DND-41 (cell line): ENCODE data around the gene ZNF529.

Experiments used
- ATAC-seq: fragments of 200-7000 bp; cut with Tn5 transposase; 3 replicates; pipeline ENCODE4 v1.9.1; 2021; ENCODE audit warnings: low read depth; ENCODE audit not compliant: insufficient read depth
- DNase-seq: peaks from one replicate; pipeline ENCODE4 v3.0.0-alpha.2; 2020
- H2AFZ ChIP-seq: 2 replicates; pipeline ENCODE4 v1.6.0; 2012; ENCODE audit warnings: low read depth, low read length
- H3K27ac ChIP-seq: 2 replicates; pipeline ENCODE4 v1.5.1; 2012; ENCODE audit warnings: low read length, inconsistent platforms
- H3K27me3 ChIP-seq: fragments of 200-600 bp; sonication (generic); 2 replicates; pipeline ENCODE4 v1.6.0; 2012; ENCODE audit warnings: low read length, mild to moderate bottlenecking, inconsistent platforms; ENCODE audit not compliant: insufficient read depth, poor library complexity
- H3K36me3 ChIP-seq: 2 replicates; pipeline ENCODE4 v1.5.1; 2012; ENCODE audit warnings: low read length, inconsistent platforms; ENCODE audit not compliant: insufficient read depth
- H3K4me1 ChIP-seq: 2 replicates; pipeline ENCODE4 v1.5.1; 2012; ENCODE audit warnings: mild to moderate bottlenecking, low read length; ENCODE audit not compliant: insufficient read depth
- H3K4me2 ChIP-seq: 2 replicates; pipeline ENCODE4 v1.6.0; 2012; ENCODE audit warnings: mild to moderate bottlenecking, moderate library complexity, low read length, inconsistent platforms; ENCODE audit not compliant: insufficient read depth
- H3K4me3 ChIP-seq, 2 experiments: fragments of 200-600 bp in 1 of 2; shearing (Covaris generic) in 1 of 2; 2 replicates each; pipeline ENCODE4 v1.5.1; 2012 to 2016; ENCODE audit warnings: inconsistent platforms in 2 of 2, low read length in 2 of 2, mild to moderate bottlenecking in 2 of 2, low read depth in 1 of 2, moderate library complexity in 1 of 2
- H3K79me2 ChIP-seq: 2 replicates; pipeline ENCODE4 v1.6.0; 2012; ENCODE audit warnings: low read length, inconsistent platforms; ENCODE audit not compliant: insufficient read depth
- H3K9ac ChIP-seq: 2 replicates; pipeline ENCODE4 v1.6.0; 2012; ENCODE audit warnings: low read depth, mild to moderate bottlenecking, inconsistent platforms, low read length, moderate library complexity
- H3K9me3 ChIP-seq: 2 replicates; pipeline ENCODE4 v1.5.1; 2012; ENCODE audit warnings: low read length, moderate library complexity, mild to moderate bottlenecking, inconsistent platforms; ENCODE audit not compliant: insufficient read depth, severe bottlenecking
- H4K20me1 ChIP-seq: 2 replicates; pipeline ENCODE4 v1.6.0; 2012; ENCODE audit warnings: low read length; ENCODE audit not compliant: insufficient read depth
- EZH2 ChIP-seq: IDR thresholded peaks from 3 replicates; pipeline ENCODE4 v1.6.1; 2012; ENCODE audit warnings: borderline replicate concordance, low read depth, mild to moderate bottlenecking, moderate library complexity, low read length, inconsistent platforms; ENCODE audit not compliant: severe bottlenecking
- TF ChIP-seq, protein P1 (sequence below): IDR thresholded peaks from 2 replicates; pipeline ENCODE4 v1.5.1; 2012; ENCODE audit warnings: borderline replicate concordance, low read length, moderate library complexity, mild to moderate bottlenecking; ENCODE audit not compliant: poor library complexity, severe bottlenecking; ENCODE audit errors: extremely low read depth

ZNF529 gene

DNA sequence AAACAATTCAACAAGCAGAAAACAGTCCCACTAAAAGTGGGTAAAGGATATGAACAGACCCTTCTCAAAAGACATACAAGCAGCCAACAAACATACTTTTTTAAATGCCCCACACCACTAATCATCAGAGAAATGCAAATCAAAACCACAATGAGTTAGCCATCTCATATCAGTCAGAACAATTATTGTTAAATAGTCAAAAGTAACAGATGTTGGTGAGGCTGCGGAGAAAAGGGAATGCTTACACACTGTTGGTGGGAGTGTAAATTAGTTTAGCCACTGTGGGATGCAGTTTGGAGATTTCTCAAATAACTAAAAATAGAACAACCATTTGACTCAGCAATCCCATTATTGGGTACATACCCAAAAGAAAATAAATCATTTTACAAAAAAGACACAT is 8.7 kb downstream of the ZNF529 start:
- H3K9ac ChIP-seq = no peak overlapping the region
- DNase-seq (no peak), ATAC-seq (no peak)
- no peak overlapping the region for H3K4me2 ChIP-seq
- no peaks in the 10 kb centered on the region for H3K4me1 ChIP-seq
- no peak for TF ChIP-seq EZH2
- TF ChIP-seq, protein P1, sequence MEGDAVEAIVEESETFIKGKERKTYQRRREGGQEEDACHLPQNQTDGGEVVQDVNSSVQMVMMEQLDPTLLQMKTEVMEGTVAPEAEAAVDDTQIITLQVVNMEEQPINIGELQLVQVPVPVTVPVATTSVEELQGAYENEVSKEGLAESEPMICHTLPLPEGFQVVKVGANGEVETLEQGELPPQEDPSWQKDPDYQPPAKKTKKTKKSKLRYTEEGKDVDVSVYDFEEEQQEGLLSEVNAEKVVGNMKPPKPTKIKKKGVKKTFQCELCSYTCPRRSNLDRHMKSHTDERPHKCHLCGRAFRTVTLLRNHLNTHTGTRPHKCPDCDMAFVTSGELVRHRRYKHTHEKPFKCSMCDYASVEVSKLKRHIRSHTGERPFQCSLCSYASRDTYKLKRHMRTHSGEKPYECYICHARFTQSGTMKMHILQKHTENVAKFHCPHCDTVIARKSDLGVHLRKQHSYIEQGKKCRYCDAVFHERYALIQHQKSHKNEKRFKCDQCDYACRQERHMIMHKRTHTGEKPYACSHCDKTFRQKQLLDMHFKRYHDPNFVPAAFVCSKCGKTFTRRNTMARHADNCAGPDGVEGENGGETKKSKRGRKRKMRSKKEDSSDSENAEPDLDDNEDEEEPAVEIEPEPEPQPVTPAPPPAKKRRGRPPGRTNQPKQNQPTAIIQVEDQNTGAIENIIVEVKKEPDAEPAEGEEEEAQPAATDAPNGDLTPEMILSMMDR = no peak
- H3K9me3 ChIP-seq = peaks cover 46% of the 10 kb centered on the region
- H3K79me2 ChIP-seq = peaks cover 87% of the 10 kb centered on the region
- H3K27me3 ChIP-seq = no peaks in the 10 kb centered on the region
- peaks cover 83% of the 10 kb centered on the region for H3K36me3 ChIP-seq
- H3K4me3 ChIP-seq = no peak overlapping the region
- H3K27ac ChIP-seq = no peak overlapping the region
- H2AFZ ChIP-seq = no peak overlapping the region
- no peaks in the 10 kb centered on the region for H4K20me1 ChIP-seq

DNA sequence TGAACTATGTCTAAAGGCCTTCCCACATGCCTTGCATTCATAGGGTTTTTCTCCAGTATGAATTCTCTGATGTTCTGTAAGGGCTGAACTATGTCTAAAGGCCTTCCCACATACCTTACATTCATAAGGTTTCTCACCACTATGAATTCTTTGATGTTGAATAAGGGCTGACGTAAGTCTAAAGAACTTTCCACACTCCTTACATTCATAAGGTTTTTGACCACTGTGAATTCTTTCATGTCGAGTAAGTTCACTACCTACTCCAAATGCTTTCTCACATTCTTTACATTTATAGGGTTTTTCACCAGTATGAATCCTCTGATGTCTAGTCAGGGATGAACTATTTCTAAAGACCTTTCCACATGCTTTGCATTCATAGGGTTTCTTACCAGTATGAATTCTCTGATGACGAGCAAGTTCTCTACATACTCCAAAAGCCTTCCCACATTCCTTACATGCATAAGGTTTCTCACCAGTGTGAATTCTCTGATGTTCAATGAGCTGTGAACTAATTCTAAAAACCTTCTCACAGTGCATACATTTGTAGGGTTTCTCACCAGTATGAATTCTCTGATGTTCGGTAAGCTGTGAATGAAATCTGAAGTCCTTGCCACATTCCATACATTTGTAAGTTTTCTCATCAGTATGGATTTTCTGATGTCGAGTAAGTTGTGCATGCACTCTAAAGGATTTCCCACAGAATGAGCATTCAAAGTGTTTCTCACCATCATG is 25.9 kb downstream of the ZNF529 start:
- H3K9ac ChIP-seq = no peak overlapping the region
- H3K4me2 ChIP-seq = no peak overlapping the region
- H3K4me1 ChIP-seq = no peaks in the 10 kb centered on the region
- no peak overlapping the region for H3K27ac ChIP-seq
- DNase-seq (no peak), ATAC-seq (no peak)
- H4K20me1 ChIP-seq = no peaks in the 10 kb centered on the region
- peaks cover 95% of the 10 kb centered on the region for H3K36me3 ChIP-seq
- no peak for TF ChIP-seq EZH2
- TF ChIP-seq, protein P1 = no peak
- no peak overlapping the region for H3K4me3 ChIP-seq
- H3K79me2 ChIP-seq = no peaks in the 10 kb centered on the region
- peaks cover 95% of the 10 kb centered on the region for H3K9me3 ChIP-seq
- no peak overlapping the region for H2AFZ ChIP-seq
- no peaks in the 10 kb centered on the region for H3K27me3 ChIP-seq

DNA sequence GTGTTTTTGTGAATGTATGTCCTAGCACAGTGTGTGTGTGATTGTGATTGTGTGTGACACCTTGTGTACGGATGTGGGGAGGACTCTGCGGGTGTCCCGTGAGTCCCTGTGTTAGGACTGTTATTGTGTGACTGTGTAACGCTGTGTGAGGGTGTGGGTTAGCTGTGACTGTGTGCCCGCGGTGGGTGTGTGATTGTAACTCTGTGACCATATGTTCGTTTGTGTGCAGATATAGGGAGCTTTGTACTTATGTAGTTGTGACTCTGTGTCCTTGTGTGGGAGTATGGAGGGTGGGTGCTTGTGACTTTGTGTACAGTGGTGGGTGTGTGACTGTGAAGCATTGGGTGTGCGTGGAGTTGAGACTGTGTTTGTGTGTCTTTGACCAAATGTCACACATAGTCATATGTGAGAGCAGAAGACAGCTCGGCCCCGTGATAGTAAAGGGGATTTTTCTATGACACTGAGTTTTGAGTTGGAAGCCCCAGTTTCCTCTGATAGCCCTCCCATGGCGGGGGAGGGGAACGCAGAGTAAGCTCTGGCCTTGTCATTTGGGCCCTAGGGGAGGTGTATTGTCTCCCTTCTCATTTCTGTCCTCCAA is 44.1 kb downstream of the ZNF529 start:
- TF ChIP-seq, protein P1 = no peak
- TF ChIP-seq EZH2 = no peak
- Histone ChIP-seq H3K4me3 (peak overlapping the region; percentile 39 to 76), H3K4me2 (peak overlapping the region; percentile 85), H3K36me3 (peaks cover 34% of the 10 kb centered on the region), H3K9me3 (peaks cover 24% of the 10 kb centered on the region), H4K20me1 (no peaks in the 10 kb centered on the region), H3K27me3 (no peaks in the 10 kb centered on the region), H2AFZ (peak overlapping the region; percentile 99), H3K9ac (peak overlapping the region; percentile 76), H3K27ac (peak overlapping the region; percentile 94), H3K79me2 (peaks cover 60% of the 10 kb centered on the region), H3K4me1 (peaks cover 27% of the 10 kb centered on the region)
- ATAC-seq = peak; percentile 32
- DNase-seq = peak; percentile 29
